Glutamatergic neuron (in vitro differentiated cells): ENCODE results near the gene HOXD8. TPM values are rescaled to one million over a fixed set of nuclear protein-coding genes. Genes with fewer than 3 reads are reported as not detected.

Experiments
- DNase-seq: peaks from one replicate; pipeline ENCODE4 v3.0.0; 2022
- H3K27ac Mint-ChIP-seq: one replicate; pipeline ENCODE4 v1.8.0; 2020; ENCODE audit warnings: mild to moderate bottlenecking, mixed read lengths, inconsistent platforms; ENCODE audit not compliant: unreplicated experiment
- H3K27me3 Mint-ChIP-seq: one replicate; pipeline ENCODE4 v1.8.0; 2020; ENCODE audit warnings: mild to moderate bottlenecking, moderate library complexity, mixed read lengths, inconsistent platforms; ENCODE audit not compliant: unreplicated experiment
- H3K36me3 Mint-ChIP-seq: one replicate; pipeline ENCODE4 v1.8.0; 2020; ENCODE audit warnings: mild to moderate bottlenecking, mixed read lengths, inconsistent platforms; ENCODE audit not compliant: unreplicated experiment
- H3K4me1 Mint-ChIP-seq: one replicate; pipeline ENCODE4 v1.8.0; 2020; ENCODE audit warnings: mild to moderate bottlenecking, low read depth, mixed read lengths, inconsistent platforms; ENCODE audit not compliant: unreplicated experiment
- H3K4me3 Mint-ChIP-seq: one replicate; pipeline ENCODE4 v1.8.0; 2020; ENCODE audit warnings: mild to moderate bottlenecking, mixed read lengths, inconsistent platforms; ENCODE audit not compliant: unreplicated experiment
- H3K9me3 Mint-ChIP-seq: one replicate; pipeline ENCODE4 v1.8.0; 2020; ENCODE audit warnings: mild to moderate bottlenecking, moderate library complexity, mixed read lengths, inconsistent platforms; ENCODE audit not compliant: unreplicated experiment
- total RNA-seq: library from RNA; stranded (reverse); fragmentation: NEBNext Ultra II Directional; extraction: Animal tissue kit (Norgen Biotek cat#: 25700); gene quantifications from one replicate; pipeline ENCODE4 v1.2.1, GENCODE V29; 2021; ENCODE audit not compliant: unreplicated experiment
- TF ChIP-seq, protein P1 (sequence below): fragments of 200-600 bp; sonication (generic); IDR thresholded peaks from one replicate; pipeline ENCODE4 v1.5.0; 2021; ENCODE audit not compliant: partially characterized antibody, unreplicated experiment

Gene HOXD8
- total RNA-seq, 1 donor from 2014 or later = 0.27 TPM

DNA sequence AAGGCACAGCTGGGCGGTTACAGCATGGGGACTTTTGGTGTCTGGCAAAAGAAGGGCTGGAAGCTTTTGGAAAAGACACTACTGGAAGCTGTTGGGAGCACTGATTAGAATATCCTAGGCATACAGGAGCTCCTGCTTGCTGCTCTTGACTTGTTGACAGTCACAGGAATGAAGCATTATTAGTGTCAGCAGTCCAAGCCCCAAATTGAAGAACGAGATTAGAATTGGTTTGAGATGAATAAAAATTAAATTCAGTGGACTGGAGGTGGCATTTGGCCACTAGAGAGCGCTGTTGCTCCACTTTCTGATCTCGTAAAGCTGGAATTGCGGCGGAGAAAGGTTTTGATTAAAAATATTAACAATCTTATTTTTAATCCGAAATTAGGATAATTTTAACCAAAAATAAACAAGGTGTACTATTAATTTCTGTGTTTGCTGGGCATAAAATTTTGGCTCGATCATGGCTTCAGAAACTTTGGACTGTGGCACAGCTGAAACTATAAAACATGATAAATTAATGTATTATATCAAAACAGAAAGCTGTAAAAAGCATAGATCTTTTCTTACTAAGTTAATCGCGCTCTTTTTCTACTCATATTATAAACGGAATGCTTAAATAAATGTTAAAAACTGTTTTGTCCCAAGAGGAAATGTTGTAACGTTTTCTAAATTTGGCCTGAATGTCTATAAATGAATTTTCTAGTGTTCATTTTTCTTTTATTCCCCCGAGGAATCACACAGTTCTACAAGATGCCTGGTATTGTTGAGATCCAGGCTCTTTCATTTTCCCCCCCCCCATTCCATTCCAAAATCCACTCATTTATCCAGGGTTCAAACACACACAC, 2.4 kb upstream of the HOXD8 start:
- TF ChIP-seq, protein P1, sequence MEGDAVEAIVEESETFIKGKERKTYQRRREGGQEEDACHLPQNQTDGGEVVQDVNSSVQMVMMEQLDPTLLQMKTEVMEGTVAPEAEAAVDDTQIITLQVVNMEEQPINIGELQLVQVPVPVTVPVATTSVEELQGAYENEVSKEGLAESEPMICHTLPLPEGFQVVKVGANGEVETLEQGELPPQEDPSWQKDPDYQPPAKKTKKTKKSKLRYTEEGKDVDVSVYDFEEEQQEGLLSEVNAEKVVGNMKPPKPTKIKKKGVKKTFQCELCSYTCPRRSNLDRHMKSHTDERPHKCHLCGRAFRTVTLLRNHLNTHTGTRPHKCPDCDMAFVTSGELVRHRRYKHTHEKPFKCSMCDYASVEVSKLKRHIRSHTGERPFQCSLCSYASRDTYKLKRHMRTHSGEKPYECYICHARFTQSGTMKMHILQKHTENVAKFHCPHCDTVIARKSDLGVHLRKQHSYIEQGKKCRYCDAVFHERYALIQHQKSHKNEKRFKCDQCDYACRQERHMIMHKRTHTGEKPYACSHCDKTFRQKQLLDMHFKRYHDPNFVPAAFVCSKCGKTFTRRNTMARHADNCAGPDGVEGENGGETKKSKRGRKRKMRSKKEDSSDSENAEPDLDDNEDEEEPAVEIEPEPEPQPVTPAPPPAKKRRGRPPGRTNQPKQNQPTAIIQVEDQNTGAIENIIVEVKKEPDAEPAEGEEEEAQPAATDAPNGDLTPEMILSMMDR = peak; percentile 96
- Mint-ChIP-seq H3K36me3 (no peaks in the 10 kb centered on the region), H3K9me3 (peaks cover 25% of the 10 kb centered on the region), H3K4me1 (peaks cover 10% of the 10 kb centered on the region), H3K27me3 (peaks cover 52% of the 10 kb centered on the region), H3K27ac (no peak overlapping the region), H3K4me3 (no peak overlapping the region)
- peak; percentile 77 for DNase-seq

DNA sequence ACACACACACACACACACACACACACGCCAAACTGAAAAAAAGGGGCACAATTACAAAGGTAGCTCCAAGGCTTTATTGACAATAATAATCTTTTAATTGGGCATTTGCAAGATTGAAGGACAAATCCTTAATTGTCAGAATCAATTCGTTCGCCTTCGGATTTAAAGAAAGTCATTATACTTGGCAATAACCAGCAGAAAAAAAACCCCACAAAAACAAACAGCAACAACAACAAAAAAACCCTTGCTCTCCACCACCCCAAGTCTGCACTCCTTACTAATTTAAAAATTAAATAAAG, 1.8 kb upstream of the HOXD8 start:
- Mint-ChIP-seq H3K9me3 (peaks cover 27% of the 10 kb centered on the region), H3K36me3 (no peaks in the 10 kb centered on the region), H3K27me3 (peaks cover 55% of the 10 kb centered on the region), H3K27ac (no peak overlapping the region), H3K4me3 (no peak overlapping the region), H3K4me1 (peaks cover 10% of the 10 kb centered on the region)
- no peak for DNase-seq
- TF ChIP-seq, protein P1 = no peak

DNA sequence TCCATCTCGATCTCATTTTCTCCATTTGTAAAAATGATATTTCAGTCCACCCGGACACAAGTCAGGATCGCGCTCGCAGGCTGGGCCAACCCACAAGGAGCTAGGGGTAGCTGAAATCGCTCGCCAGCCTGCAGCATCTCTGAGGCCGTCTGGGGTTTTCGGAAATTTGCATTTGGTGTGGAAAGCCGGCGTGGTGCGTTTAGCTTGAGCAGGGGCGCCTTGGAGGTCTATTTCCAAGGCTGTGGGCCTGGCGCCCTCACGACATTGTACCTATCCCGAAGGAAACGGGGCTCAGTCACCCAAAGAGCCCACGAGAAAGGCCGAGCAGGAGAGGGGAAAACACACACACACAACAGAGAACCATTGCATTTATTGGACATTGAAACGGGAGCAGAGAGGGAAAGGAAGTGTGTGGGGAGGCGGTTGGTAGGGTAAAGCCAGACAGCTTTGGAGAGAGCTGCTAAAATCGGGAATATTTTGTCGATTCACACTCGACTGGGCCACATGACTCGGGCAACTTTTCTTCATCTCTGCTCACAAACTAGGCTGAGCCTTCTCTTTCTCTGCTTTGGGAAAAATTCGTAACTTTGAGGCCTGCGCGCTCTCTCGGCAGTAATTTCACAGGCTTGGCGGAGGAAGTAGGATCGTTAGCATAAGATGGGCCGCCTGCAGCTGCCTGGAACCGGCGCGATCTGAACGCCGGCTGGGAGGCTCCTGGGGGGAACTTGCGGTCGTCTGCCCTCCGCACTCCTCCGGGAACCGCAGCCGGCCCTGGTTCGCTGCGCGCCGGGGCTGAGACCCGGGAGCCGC, 1.1 kb upstream of the HOXD8 start:
- H3K4me1 Mint-ChIP-seq = peaks cover 10% of the 10 kb centered on the region
- peaks cover 58% of the 10 kb centered on the region for H3K27me3 Mint-ChIP-seq
- TF ChIP-seq, protein P1 = no peak
- peak overlapping the region; percentile 81 for H3K4me3 Mint-ChIP-seq
- peak overlapping the region; percentile 44 for H3K27ac Mint-ChIP-seq
- peaks cover 29% of the 10 kb centered on the region for H3K9me3 Mint-ChIP-seq
- no peaks in the 10 kb centered on the region for H3K36me3 Mint-ChIP-seq
- DNase-seq = no peak

DNA sequence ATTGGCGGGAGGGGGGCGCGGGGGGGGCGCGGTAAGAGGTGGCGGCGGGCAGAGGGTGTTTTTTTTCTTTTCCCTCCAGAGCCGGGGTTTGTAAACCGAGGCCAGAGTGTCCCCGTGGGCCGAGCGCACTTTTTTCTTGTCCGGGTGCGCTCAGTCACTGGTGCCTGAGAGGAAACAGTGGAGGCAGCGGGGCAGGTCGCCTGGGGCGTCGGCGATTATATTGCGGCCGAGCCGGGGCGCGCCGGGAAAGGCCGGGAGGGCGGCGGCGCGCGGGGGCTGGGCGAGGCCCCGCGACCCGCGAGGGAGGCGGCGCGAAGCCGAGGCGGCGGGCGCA, 275 bp downstream of the HOXD8 start:
- no peak for DNase-seq
- H3K36me3 Mint-ChIP-seq = no peaks in the 10 kb centered on the region
- H3K9me3 Mint-ChIP-seq = peaks cover 29% of the 10 kb centered on the region
- peaks cover 7% of the 10 kb centered on the region for H3K4me1 Mint-ChIP-seq
- TF ChIP-seq, protein P1 = no peak
- peaks cover 58% of the 10 kb centered on the region for H3K27me3 Mint-ChIP-seq
- no peak overlapping the region for H3K27ac Mint-ChIP-seq
- H3K4me3 Mint-ChIP-seq = peak overlapping the region; percentile 64
